SK-N-SH (cell line): ENCODE data around the gene AUP1.

Experiments used
- CTCF ChIP-seq: fragments of 200-600 bp; sonication (generic); IDR thresholded peaks from 2 replicates; pipeline ENCODE4 v1.6.1; 2017; ENCODE audit warnings: antibody characterized with exemption, mild to moderate bottlenecking, moderate library complexity
- EZH2phosphoT487 ChIP-seq: fragments of 200-600 bp; sonication (generic); IDR thresholded peaks from 2 replicates; pipeline ENCODE4 v1.6.1; 2017; ENCODE audit warnings: low read depth, mixed run types, mild to moderate bottlenecking, antibody characterized with exemption, moderate library complexity, borderline replicate concordance
- FOSL2 ChIP-seq: IDR thresholded peaks from 2 replicates; pipeline ENCODE4 v1.4.0; 2012; ENCODE audit warnings: low read depth, mild to moderate bottlenecking, moderate library complexity, borderline replicate concordance
- RCOR1 ChIP-seq: fragments of 150-350 bp; IDR thresholded peaks from 2 replicates; pipeline ENCODE4 v1.6.1; 2017; ENCODE audit warnings: antibody characterized with exemption, low read length
- USF2 ChIP-seq: fragments of 150-350 bp; IDR thresholded peaks from 2 replicates; pipeline ENCODE4 v1.6.1; 2017; ENCODE audit warnings: antibody characterized with exemption, low read length, low read depth, borderline replicate concordance
- TF ChIP-seq, protein P1 (sequence below): IDR thresholded peaks from 2 replicates; pipeline ENCODE4 v1.4.0; 2012; ENCODE audit warnings: low read depth

DNA sequence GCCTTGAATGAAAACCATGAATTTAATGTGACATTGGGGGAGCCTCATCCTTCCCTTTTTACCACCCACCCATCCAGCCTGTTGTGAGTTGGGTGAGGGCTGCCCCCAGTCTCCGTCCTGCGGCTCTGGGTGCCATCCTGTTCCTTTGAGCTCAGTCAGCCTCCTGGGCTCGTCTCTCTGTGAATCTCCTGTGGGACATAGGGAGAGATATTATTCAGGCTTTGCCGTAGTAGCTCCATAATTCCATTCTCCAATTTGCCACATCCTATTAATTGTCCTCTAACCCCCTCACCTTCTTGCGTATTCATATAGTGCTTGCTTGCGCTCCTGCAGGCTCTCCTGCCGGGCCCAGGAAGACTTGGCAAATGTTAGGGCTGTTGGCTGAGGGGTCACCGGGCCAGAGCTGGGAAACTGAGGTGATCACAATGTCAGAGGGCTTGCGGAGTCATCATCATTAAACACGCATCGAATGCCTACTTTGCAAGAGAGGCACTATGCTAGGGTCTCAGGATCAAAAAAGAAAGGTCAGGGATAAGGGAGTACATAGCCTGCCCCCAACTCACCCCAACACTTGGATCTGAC is 2.8 kb downstream of the AUP1 start:
- TF ChIP-seq USF2 (no peak), EZH2phosphoT487 (no peak), FOSL2 (no peak), CTCF (no peak), RCOR1 (no peak)
- TF ChIP-seq, protein P1, sequence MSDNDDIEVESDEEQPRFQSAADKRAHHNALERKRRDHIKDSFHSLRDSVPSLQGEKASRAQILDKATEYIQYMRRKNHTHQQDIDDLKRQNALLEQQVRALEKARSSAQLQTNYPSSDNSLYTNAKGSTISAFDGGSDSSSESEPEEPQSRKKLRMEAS, result no peak
